Mesodermal cell (in vitro differentiated cells): Measurements from ENCODE around the gene ITGBL1.

ENCODE experiments used
- H3K27ac ChIP-seq: 2 replicates; pipeline ENCODE4 v1.7.0; 2013; ENCODE audit warnings: mild to moderate bottlenecking, low read depth, low read length, moderate library complexity; ENCODE audit not compliant: severe bottlenecking
- H3K36me3 ChIP-seq: 2 replicates; pipeline ENCODE4 v1.7.1; 2013; ENCODE audit warnings: mild to moderate bottlenecking, low read length, moderate library complexity; ENCODE audit not compliant: control insufficient read depth, insufficient read depth
- H3K4me1 ChIP-seq: one replicate; pipeline ENCODE4 v1.7.1; 2013; ENCODE audit warnings: mild to moderate bottlenecking, low read length; ENCODE audit not compliant: insufficient read depth, control insufficient read depth, poor library complexity, severe bottlenecking
- H3K4me3 ChIP-seq: 2 replicates; pipeline ENCODE4 v1.7.0; 2013; ENCODE audit warnings: low read length, control low read depth, mild to moderate bottlenecking; ENCODE audit not compliant: insufficient read depth, poor library complexity, severe bottlenecking; ENCODE audit errors: extremely low read depth
- H3K9me3 ChIP-seq: 2 replicates; pipeline ENCODE4 v1.7.1; 2013; ENCODE audit warnings: mild to moderate bottlenecking, low read length, moderate library complexity; ENCODE audit not compliant: control insufficient read depth
- WGBS, 2 experiments: methylation state at CpG; one replicate each; pipeline ENCODE4 v1.1.5; 2013; ENCODE audit warnings: missing lambda C conversion rate in 2 of 2; ENCODE audit not compliant: insufficient coverage in 2 of 2; 5-methylcytosine and 5-hydroxymethylcytosine counted together

ITGBL1 gene

GRCh38 chr13:101423872-101424271, 28.6 kb upstream of the ITGBL1 start:
- 100% methylated on average over 2 of the region's 2 CpGs; no CpG with 5 or more reads in 1 of the 2 experiments for whole genome bisulfite sequencing, 2 experiments
- Histone ChIP-seq H3K4me3 (no peak overlapping the region), H3K4me1 (peaks cover 3% of the 10 kb centered on the region), H3K9me3 (no peaks in the 10 kb centered on the region), H3K27ac (peak overlapping the region; percentile 51), H3K36me3 (no peaks in the 10 kb centered on the region)

DNA sequence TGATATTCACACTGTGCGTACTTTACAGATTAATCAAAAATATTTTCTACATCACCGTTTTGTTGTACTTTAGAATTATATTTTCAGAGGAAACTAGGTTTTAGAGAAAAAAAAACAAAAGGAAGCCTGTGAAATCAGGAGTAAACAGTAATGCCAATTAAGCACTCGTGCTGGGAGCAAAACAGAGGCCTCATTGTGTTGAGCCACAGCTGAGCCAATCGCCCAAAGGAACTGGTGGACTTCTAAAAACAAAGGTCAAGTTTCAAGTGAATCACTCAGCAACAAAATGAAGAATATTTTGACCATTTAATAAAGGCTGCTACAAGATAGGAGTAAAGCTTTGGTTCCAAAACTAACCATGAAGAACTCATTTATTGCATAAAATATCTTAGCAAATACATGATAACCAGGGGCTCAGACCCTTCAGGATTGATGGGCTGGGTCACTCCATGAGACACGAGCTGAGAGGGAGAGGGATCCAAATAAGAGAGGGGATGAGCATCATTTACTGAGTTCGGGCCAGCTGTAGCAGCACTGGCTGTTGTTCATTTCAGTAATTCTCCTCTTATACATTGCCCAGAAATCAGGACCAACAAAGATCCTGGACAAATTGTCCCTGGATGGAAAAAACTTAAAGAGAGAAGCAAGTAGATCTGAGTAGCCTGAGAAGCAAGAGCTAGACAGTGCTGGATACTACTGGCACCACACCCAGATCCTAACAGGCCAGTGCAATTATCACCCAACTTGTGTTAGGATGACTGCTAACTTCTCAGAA, 27.9 kb upstream of the ITGBL1 start:
- WGBS, 2 experiments, result 29 to 93% methylated on average over 2 to 3 of the region's 6 CpGs
- Histone ChIP-seq H3K9me3 (no peaks in the 10 kb centered on the region), H3K27ac (peak overlapping the region; percentile 51), H3K4me1 (peaks cover 3% of the 10 kb centered on the region), H3K4me3 (no peak overlapping the region), H3K36me3 (no peaks in the 10 kb centered on the region)

GRCh38 chr13:101425156-101425471, 27.4 kb upstream of the ITGBL1 start:
- H3K9me3 ChIP-seq, result no peaks in the 10 kb centered on the region
- H3K27ac ChIP-seq, result no peak overlapping the region
- WGBS, 2 experiments, result 83 to 96% methylated on average over 1 to 2 of the region's 3 CpGs
- no peak overlapping the region for H3K4me3 ChIP-seq
- H3K4me1 ChIP-seq, result peaks cover 3% of the 10 kb centered on the region
- no peaks in the 10 kb centered on the region for H3K36me3 ChIP-seq

- WGBS, 2 experiments, result 78 to 93% methylated on average over 4 to 7 of the region's 10 CpGs
- Histone ChIP-seq H3K9me3 (no peaks in the 10 kb centered on the region), H3K4me3 (no peak overlapping the region), H3K36me3 (no peaks in the 10 kb centered on the region), H3K27ac (no peak overlapping the region), H3K4me1 (peaks cover 3% of the 10 kb centered on the region)
Measured at GRCh38 chr13:101425623-101426022, 26.9 kb upstream of the ITGBL1 start.

DNA sequence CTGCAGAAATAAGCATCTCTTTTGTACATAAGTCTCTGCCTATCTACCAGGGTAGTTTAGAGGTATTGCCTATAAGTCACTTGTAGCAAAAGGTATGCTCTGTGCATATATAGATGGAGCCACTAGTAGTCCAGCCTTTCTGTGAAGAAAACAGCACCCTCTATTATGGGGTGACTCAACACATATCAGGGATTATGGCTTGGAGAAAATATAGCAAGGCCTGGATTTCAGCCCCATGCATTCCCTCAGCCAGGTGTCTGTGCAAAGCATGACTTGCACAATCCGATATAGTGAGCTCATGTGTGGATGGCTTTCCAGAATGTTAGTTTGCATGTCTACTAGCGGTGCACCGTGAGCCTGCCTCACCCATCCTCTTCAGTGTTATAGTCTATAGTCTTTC, 22.7 kb upstream of the ITGBL1 start:
- 100% methylated on average over 1 of the region's 3 CpGs; no CpG with 5 or more reads in 1 of the 2 experiments for WGBS, 2 experiments
- Histone ChIP-seq H3K36me3 (no peaks in the 10 kb centered on the region), H3K4me1 (no peaks in the 10 kb centered on the region), H3K9me3 (no peaks in the 10 kb centered on the region), H3K4me3 (no peak overlapping the region), H3K27ac (no peak overlapping the region)

DNA sequence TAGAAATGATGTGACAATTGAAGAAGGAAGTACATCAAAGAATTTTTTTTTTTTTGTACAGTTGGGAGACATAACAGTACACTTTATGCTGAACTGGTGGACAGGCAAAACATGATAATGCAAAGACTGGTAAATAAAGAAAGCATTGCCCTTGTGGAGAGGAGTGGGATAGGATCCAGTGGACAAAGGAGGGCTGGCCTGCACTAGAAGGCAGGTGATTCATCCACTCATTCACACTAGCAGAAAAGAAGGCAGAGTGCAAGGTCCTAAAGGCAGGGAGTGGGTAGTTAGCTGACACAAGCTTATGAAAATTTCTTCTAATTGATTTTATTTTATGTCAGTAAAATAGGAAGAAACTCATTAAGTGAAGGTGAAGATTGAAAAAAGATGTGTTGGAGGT, 18.6 kb upstream of the ITGBL1 start:
- Histone ChIP-seq H3K9me3 (no peaks in the 10 kb centered on the region), H3K27ac (no peak overlapping the region), H3K36me3 (no peaks in the 10 kb centered on the region), H3K4me3 (no peak overlapping the region), H3K4me1 (no peaks in the 10 kb centered on the region)

GRCh38 chr13:101434486-101434885, 18.0 kb upstream of the ITGBL1 start:
- Histone ChIP-seq H3K27ac (no peak overlapping the region), H3K4me3 (no peak overlapping the region), H3K36me3 (no peaks in the 10 kb centered on the region), H3K9me3 (no peaks in the 10 kb centered on the region), H3K4me1 (no peaks in the 10 kb centered on the region)
- 86 to 88% methylated on average over 1 to 3 of the region's 3 CpGs for WGBS, 2 experiments

GRCh38 chr13:101447852-101448251, 4.6 kb upstream of the ITGBL1 start:
- no peaks in the 10 kb centered on the region for H3K4me1 ChIP-seq
- no peak overlapping the region for H3K27ac ChIP-seq
- 57 to 100% methylated on average over 1 to 3 of the region's 4 CpGs for WGBS, 2 experiments
- H3K36me3 ChIP-seq, result no peaks in the 10 kb centered on the region
- H3K9me3 ChIP-seq, result no peaks in the 10 kb centered on the region
- no peak overlapping the region for H3K4me3 ChIP-seq

DNA sequence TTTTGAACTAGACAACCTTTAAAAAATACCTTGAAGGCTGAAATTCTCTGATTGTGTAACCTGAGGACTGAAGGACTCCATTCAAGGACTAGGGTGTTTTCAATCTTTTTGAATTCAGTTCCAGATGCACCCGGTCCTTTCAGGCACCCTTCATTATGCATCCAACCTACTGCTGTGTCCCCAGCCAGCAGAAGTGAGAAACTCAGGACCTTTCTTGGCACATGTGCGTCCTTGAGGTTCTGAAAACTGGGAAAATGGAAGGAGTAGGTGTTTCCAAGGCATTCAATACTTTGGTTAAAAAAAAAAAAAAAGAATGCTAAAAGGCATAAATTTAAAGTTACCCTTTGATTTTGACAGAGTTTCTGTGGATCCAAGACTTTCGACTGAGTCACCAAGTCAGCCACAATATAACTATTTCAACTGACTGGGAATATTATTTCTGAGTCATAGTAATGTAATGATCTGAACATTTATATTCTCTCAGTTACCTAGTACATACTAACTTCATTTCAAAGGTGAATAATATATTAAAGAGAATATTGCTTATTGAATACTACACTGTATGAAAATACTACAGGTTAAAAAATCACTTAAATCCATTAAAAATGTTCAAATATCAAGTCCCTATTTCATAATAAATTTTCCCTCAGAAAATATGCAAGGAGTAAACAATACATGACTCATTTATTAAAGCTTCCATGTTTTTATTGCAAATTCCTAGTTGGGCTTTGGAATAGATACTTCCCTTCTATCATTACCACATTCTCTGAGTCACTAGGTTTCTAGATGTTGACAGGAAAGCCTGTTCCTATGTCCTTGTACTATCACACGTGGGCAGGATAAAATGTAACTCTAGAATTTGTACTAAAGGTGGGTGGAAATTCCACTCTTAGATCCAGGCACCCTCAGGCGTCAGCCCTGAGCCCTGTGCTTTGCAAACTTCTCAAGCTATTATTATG, 2.4 kb upstream of the ITGBL1 start:
- no peak overlapping the region for H3K4me3 ChIP-seq
- peaks cover 6% of the 10 kb centered on the region for H3K4me1 ChIP-seq
- no peaks in the 10 kb centered on the region for H3K36me3 ChIP-seq
- H3K27ac ChIP-seq, result no peak overlapping the region
- no peaks in the 10 kb centered on the region for H3K9me3 ChIP-seq
- WGBS, 2 experiments, result 50 to 67% methylated on average over 1 of the region's 5 CpGs

DNA sequence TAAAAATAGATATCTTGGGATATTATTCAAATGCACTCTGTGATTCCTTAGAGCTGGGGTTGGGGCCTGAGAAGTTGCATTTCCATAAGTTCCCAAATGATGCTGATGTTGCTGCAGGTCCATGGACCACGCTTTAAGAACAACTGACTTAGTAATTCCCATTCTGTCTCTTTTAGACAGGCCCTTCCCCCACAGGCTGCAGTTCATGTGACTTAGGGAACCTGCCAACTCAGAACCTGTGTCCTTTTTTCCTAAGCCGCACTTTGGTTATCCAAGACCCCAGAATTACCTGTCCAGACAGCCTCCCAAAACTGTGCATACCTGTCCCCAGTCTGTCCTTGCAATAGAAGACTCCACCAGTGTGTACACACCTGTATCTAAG, 1.7 kb upstream of the ITGBL1 start:
- Histone ChIP-seq H3K27ac (no peak overlapping the region), H3K9me3 (no peaks in the 10 kb centered on the region), H3K4me1 (peaks cover 9% of the 10 kb centered on the region), H3K4me3 (no peak overlapping the region), H3K36me3 (no peaks in the 10 kb centered on the region)
- 100% methylated on average over 2 of the region's 2 CpGs; no CpG with 5 or more reads in 1 of the 2 experiments for WGBS, 2 experiments

DNA sequence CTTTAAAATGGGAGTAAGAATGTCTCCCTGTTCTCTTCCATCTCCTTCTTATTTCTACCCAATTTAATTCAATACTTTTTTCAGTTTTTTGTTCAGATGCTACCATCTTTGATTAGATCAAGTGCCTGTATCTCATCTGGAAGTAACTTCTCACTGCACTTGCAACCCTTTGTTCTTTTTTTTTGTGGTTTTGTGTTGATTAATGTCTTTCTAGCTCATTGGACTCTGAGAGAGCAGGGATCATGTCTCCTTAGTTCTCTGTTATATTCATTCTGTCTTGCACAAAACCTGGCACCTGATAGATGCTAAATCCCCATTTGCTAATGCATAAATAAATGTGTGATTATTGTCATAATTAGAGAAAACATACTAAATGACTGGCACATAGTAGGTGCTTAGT, 834 bp upstream of the ITGBL1 start:
- Histone ChIP-seq H3K36me3 (no peaks in the 10 kb centered on the region), H3K4me1 (peaks cover 18% of the 10 kb centered on the region), H3K4me3 (no peak overlapping the region), H3K27ac (no peak overlapping the region), H3K9me3 (no peaks in the 10 kb centered on the region)
